K562 (cell line): ENCODE data around the gene PVALEF.

Source experiments
- NELFE ChIP-seq: IDR thresholded peaks from 2 replicates; pipeline ENCODE4 v1.6.1; 2011; ENCODE audit warnings: mild to moderate bottlenecking; ENCODE audit not compliant: insufficient read depth, insufficient read length
- NR1H2 ChIP-seq: sonication (generic); formaldehyde crosslinking; IDR thresholded peaks from 2 replicates; pipeline ENCODE4 v1.4.0; 2020; ENCODE audit warnings: mild to moderate bottlenecking, missing genetic modification reagents
- SPI1 ChIP-seq: IDR thresholded peaks from 2 replicates; pipeline ENCODE4 v1.6.1; 2011; ENCODE audit warnings: low read depth, low read length, control low read depth, borderline replicate concordance
- ZNF584 ChIP-seq: fragments of 200-800 bp; sonication (Bioruptor generic); IDR thresholded peaks from 2 replicates; pipeline ENCODE4 v1.6.1; 2016; ENCODE audit warnings: low read depth, mild to moderate bottlenecking, missing genetic modification characterization, missing compliant biosample characterization

GRCh38 chr17:81140695-81141094, 24.6 kb upstream of the PVALEF start:
- TF ChIP-seq NELFE: no peak
- no peak for TF ChIP-seq SPI1
- no peak for TF ChIP-seq ZNF584 (CRISPR knock-in tag)
- TF ChIP-seq NR1H2 (CRISPR knock-in tag): no peak
